ENCODE data around the gene KIF22.
"Not testable (repeated sequence)": the region's sequence is repeated elsewhere in the genome, so short reads cannot be mapped to it uniquely, and the experiment has no call there.

KIF22 gene

DNA sequence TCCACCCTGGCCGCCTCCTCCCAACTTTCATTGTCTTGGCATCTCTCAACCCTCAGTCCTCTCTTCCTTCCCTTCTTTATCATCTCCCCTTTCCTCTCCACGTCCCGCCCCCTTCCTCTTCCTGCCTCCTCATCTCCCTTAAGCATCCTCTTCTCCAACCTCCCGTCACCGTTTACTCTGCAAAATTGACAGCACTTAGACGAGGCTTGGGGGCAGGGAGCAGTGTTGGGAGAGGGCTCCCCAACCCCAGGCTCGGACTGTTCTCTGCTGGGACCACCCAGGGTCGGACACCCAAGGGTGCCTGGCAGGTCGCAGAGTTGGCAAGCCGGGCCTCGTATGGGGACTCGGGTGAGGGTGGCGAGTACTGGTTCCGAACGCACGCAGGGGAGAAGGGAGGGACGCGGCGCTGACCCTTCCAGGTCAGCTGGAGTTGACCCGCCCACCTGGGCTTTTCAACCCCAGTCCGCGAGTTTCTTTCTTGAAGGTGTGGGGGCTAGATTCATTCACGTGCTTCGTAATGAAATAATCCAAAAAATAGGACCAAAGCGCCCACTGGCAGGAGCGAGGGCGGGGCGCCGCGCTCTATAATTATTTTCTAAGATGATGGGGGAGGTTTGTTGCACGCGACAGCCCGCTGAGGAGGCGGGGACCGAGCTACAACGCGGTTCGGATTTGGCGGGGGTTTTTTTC is 24.6 kb downstream of the KIF22 start:
- DNase-seq (ENCODE audit: low spot score), result no peak

GRCh38 chr16:29815793-29816693 is 25.5 kb downstream of the KIF22 start, which contains the start of gene PAGR1:
TSS of gene PAGR1 (plus strand) at chr16:29816152. CDS start at chr16:29816526, 374 bp downstream.
- DNase-seq (ENCODE audit: low spot score), result peak; percentile 99

- no peak for DNase-seq (ENCODE audit: low spot score)
Measured at GRCh38 chr16:29816694-29817441, 26.3 kb downstream of the KIF22 start.

GRCh38 chr16:29818082-29818481 is 27.5 kb downstream of the KIF22 start:
- no peak for DNase-seq (ENCODE audit: low spot score)

- no peak for DNase-seq (ENCODE audit: low spot score)
Measured at GRCh38 chr16:29819506-29819905, 29.0 kb downstream of the KIF22 start.

DNA sequence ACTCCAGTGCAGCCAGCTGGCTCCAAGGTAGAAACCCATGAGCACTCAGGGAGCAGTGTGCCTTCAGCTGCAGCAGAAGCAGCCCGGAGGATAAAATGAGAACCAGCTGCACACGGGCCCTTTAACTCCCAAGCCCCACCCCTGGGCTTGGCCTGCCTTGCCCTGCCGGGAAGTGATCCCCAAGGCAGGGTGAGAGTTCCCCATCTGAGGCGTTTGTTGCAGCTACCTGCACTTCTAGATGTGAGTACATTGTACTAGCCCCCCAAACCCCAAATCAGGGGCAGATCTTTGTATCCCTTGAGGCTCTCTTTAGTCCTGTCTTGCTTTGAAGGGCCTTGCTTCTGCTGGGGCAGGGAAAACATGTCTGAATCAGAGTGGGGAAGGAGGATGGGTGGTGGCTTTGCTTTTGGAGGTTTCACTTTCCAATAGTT is 29.7 kb downstream of the KIF22 start, which contains the start of gene MVP:
TSS of gene MVP (plus strand) at position 192 of the 431 bp plus-strand sequence. CDS start 10,088 bp downstream, outside the sequence.
- DNase-seq (ENCODE audit: low spot score), result no peak

- DNase-seq (ENCODE audit: low spot score), result no peak
Measured at GRCh38 chr16:29820730-29821642, 30.4 kb downstream of the KIF22 start.

- no peak for DNase-seq (ENCODE audit: low spot score)
Measured at GRCh38 chr16:29821643-29822115, 31.1 kb downstream of the KIF22 start.

- no peak for DNase-seq (ENCODE audit: low spot score)
Measured at GRCh38 chr16:29824589-29825144, 34.1 kb downstream of the KIF22 start.

DNA sequence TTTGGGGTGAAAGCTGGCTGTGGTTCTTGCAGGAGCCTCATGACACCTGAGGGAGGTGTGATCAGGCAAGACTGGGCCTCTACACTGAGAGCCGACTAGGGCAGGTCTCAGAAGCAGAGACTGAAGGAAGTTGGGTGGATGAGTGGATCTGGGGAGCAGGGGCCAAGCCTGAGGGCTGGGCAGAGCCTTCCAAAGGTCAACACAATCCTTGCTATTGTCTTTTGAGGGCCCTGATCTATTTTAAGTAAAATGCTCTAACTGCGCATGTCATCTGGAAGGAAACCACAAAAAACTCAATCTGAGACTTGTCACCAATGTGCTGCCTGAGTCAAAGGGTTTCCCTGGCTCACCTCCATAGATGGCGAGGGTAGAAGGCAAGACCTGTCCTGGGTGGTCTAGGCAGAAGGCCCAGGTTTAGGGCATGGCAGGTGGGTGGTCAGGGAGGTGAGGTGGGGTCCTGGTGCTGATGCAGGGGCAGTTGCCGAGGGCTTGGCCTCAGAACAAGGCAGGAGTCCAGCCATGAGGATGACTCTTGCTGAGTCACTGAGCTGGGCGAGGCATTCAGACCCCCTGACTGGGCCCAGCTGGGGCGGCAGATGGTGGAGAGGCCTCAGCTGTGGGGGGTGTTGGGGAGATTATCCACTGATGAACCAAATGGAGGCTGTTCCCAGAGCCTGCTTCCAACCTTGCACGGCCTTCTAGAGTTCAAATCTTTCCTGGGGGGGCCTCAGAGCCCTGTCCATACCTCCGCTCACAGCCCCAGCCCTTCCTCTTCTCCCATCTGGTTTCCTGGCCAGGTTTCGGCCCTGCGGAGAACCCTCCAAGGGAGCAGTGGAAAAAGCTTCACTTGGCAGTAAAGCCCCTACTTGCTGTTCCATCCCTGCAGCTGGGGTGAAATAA is 34.8 kb downstream of the KIF22 start:
- DNase-seq (ENCODE audit: low spot score), result no peak

GRCh38 chr16:29826342-29826695 is 35.8 kb downstream of the KIF22 start:
- no peak for DNase-seq (ENCODE audit: low spot score)

DNA sequence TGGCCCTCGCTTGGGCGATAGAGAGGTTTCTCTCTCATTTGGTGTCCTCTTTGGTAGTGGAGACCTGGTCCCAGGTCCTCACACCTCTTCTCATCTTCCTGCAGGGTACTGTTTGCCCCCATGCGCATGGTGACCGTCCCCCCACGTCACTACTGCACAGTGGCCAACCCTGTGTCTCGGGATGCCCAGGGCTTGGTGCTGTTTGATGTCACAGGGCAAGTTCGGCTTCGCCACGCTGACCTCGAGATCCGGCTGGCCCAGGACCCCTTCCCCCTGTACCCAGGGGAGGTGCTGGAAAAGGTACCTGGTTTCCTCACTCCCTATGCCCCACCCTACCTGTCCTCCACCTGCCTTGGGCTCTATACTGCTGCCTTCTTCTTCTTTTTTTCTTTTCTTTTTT is 40.2 kb downstream of the KIF22 start:
- no peak for DNase-seq (ENCODE audit: low spot score)

DNA sequence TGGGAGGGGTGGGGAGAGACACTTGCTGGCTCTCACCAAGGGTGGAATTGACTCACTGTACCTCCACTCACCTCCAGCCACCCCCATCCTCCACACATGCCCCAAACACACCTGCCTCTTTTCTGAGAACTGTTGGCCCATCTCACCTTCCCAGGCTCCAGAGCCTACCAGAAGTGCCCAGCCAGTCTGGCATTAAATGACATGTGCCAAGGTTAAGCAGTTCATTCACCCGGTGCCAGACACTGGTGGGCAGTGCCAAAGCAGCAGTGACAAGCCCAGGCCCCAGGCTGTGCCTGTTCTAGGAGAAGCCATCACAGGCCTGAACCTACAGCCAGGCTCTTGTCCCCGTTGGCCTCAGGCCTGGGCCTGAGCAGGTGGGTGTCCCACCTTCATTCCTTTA is 40.9 kb downstream of the KIF22 start:
- no peak for DNase-seq (ENCODE audit: low spot score)

DNA sequence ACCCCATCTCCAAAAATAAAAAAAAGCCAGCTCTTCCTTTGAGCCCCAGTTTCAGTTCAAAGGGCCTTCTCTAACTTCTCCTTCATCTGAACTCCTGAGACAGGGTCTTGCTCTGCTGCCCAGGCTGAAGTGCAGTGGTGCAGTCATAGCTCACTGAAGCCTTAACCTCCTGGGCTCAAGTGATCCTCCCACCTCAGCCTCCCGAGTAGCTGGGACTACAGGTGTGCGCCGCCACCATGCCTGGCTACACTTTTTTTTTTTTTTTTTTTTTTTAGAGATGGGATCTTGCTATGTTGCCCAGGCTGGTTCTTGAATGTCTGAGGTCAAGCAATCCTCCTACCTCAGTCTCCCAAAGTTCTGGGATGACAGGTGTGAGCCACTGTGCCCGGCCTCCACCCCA is 42.7 kb downstream of the KIF22 start:
- not testable (repeated sequence) for DNase-seq (ENCODE audit: low spot score)

GRCh38 chr16:29834079-29834478 is 43.5 kb downstream of the KIF22 start:
- DNase-seq (ENCODE audit: low spot score), result no peak

DNA sequence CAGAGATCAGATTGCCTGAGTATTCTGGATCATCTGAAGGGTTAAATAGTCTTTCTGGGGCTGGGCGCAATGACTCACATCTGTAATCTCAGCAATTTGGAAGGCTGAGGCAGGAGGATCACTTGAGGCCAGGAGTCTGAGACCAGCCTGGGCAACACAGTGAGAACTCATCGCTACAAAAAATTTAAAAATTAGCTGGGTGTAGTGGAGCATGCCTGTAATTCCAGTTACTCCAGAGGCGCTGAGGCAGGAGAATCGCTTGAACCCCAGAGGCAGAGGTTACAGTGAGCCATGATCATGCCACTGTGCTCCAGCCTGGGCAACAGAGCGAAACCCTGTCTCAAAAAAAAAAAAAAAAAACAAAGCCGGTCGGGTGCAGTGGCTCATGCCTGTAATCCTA is 45.4 kb downstream of the KIF22 start:
- no peak for DNase-seq (ENCODE audit: low spot score)

- no peak for DNase-seq (ENCODE audit: low spot score)
Measured at GRCh38 chr16:29836623-29837022, 46.1 kb downstream of the KIF22 start.

DNA sequence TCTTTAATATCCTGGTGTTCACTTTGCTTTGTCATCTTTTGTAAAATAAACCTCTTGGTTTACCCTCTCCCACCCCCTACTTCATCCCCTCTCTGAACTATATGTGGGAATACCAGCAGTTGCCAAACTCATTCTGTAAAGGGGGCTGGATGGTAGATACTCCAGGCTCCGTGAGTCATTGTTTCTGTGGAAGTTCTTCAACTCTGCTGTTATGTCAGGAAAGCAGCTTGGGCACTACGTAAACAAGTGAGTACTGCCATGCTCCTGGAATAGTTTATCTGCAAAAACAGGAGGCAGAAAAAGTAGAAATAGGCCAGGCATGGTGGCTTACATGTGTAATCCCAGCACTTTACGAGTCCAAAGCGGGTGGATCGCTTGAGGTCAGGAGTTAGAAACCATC is 47.3 kb downstream of the KIF22 start:
- DNase-seq (ENCODE audit: low spot score), result no peak

DNA sequence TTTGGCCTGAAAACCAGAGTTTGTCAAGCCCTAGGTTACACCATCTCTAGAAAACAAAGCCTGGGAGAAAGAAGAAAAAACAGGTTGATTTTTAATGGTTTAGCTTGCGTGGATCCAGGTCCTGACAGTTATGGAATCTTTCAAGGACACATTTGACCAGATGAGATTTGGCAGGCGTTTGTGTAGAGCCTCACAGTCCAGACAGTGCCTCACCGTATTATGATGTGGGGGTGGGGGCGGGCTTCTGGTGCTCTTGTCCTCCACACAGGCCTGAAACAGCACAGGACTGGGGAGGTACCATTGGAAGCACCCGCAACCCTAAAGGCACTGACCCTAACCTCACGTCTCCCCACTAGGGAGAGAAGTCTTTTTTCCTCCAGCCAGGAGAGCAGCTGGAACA is 49.3 kb downstream of the KIF22 start:
- peak; percentile 57 for DNase-seq (ENCODE audit: low spot score)
